Measurements from ENCODE around the gene BLVRA. TPM values are rescaled to one million over a fixed set of nuclear protein-coding genes. Genes with fewer than 3 reads are reported as not detected.
A peak's percentile ranks its signal among the peaks of the same experiment; 100 is the strongest.
"Not testable (repeated sequence)": the region's sequence is repeated elsewhere in the genome, so short reads cannot be mapped to it uniquely, and the experiment has no call there.

BLVRA gene, protein sequence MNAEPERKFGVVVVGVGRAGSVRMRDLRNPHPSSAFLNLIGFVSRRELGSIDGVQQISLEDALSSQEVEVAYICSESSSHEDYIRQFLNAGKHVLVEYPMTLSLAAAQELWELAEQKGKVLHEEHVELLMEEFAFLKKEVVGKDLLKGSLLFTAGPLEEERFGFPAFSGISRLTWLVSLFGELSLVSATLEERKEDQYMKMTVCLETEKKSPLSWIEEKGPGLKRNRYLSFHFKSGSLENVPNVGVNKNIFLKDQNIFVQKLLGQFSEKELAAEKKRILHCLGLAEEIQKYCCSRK
- 10 to 100 TPM; 27.7 to 37.1 (median 29.6) TPM for polyA plus RNA-seq (ENCODE audit: insufficient read length in 10 of 10)
- long read RNA-seq, donor 1, transcript BLVRA-201 (8 exons, 1,071 nt), result major isoform, 12 of 12 reads
- long read RNA-seq, donor 1, partial matches to known transcripts, result 0 of 12 reads
- long read RNA-seq, donor 1, other reads (novel, unspliced or antisense), result 0 of 12 reads
- long read RNA-seq, donor 2, transcript BLVRA-201 (8 exons, 1,071 nt), result major isoform, 12 of 12 reads
- long read RNA-seq, donor 2, partial matches to known transcripts, result 0 of 12 reads
- long read RNA-seq, donor 2, other reads (novel, unspliced or antisense), result 0 of 12 reads
- long read RNA-seq, donor 3, result 0 reads
- long read RNA-seq, donor 4, transcript BLVRA-201 (8 exons, 1,071 nt), result major isoform, 6 of 6 reads
- long read RNA-seq, donor 4, partial matches to known transcripts, result 0 of 6 reads
- long read RNA-seq, donor 4, other reads (novel, unspliced or antisense), result 0 of 6 reads
- long read RNA-seq, donor 5, transcript BLVRA-201 (8 exons, 1,071 nt), result major isoform, 13 of 19 reads
- long read RNA-seq, donor 5, partial matches to known transcripts, result 5 of 19 reads
- long read RNA-seq, donor 5, other reads (novel, unspliced or antisense), result 0 of 19 reads
- long read RNA-seq, donor 6, transcript BLVRA-201 (8 exons, 1,071 nt), result major isoform, 10 of 12 reads
- long read RNA-seq, donor 6, partial matches to known transcripts, result 0 of 12 reads
- long read RNA-seq, donor 6, other reads (novel, unspliced or antisense), result 0 of 12 reads
- long read RNA-seq, donor 7, transcript BLVRA-201 (8 exons, 1,071 nt), result major isoform, 10 of 11 reads
- long read RNA-seq, donor 7, partial matches to known transcripts, result 0 of 11 reads
- long read RNA-seq, donor 7, other reads (novel, unspliced or antisense), result 0 of 11 reads
- long read RNA-seq, donor 8, partial matches to known transcripts, result 0 of 4 reads
- long read RNA-seq, donor 8, other reads (novel, unspliced or antisense), result 0 of 4 reads
- long read RNA-seq, donor 9, partial matches to known transcripts, result 0 of 3 reads
- long read RNA-seq, donor 9, other reads (novel, unspliced or antisense), result 0 of 3 reads

DNA sequence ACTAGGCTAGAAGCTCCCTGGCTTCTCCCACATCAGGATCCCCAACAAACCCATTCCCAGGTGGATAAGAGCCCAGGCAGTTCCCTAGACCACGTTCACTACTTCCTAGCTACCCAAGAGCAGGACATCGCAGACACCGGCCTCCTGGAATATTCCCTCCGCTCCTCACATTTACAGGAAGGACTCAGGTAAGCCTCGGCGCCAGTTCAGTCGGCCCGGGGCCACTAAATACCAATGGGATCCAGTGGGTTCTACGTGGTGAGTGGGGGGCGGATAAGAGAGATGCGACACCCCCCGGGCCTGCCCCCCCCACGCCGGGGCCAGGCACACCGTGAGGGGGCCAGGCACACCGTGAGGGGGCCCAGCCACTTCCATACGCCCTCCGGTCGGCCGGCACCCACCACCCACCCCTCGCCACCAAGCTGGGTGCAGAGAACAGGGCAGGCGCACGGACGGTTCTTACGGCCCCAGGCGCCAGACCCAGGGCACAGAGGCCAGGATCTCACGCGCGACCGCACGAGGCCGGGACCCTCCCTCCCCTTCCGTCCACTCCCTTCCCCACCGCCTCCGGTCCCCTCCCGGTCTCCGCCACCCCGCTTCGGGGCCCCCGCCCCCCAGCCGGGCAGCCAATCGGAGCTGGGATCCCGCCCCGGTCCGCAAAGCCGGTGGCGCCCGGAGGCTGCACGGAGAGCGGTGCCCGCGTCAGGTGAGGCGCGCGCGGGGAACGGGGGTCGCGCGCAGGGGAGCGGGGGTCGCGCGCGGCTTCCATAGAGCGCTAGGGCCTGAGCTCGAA is at the start of gene BLVRA:
BLVRA (plus strand) TSS at position 652 of the 793 bp plus-strand sequence. CDS start 12,479 bp downstream, outside the sequence.
- DNase-seq, result peak; percentile 28 to 85 (median 67)

DNA sequence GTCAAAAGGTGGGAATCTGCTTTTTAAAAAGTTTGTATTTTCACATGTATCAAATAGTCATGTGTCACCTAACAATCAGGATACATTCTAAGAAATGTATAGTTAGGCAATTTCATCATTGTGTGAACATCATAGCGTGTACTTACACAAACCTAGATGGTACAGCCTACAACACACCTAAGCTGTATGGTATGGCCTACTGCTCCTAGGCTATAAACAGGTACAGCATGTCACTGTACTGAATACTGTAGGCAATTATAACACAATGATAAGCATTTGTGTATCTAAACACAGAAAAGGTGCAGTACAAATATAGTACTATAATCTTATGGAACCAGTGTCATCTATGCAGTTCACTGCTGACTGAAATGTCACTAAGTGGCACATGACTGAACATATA is 47.0 kb upstream of the BLVRA start:
- no peak for DNase-seq

DNA sequence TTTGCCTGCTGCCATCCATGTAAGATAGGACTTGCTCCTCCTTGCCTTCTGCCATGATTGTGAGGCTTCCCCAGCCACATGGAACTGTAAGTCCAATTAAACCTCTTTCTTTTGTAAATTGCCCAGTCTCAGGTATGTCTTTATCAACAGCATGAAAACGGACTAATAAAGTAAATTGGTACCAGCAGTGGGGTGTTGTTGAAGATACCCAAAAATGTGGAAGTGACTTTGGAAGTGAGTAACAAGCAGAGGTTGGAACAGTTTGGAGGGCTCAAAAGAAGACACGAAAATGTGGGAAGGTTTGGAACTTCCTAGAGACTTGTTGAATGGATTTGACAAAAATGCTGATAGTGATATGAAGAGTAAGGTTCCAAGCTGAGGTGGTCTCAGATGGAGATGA is 42.5 kb upstream of the BLVRA start:
- not testable (repeated sequence) for DNase-seq

DNA sequence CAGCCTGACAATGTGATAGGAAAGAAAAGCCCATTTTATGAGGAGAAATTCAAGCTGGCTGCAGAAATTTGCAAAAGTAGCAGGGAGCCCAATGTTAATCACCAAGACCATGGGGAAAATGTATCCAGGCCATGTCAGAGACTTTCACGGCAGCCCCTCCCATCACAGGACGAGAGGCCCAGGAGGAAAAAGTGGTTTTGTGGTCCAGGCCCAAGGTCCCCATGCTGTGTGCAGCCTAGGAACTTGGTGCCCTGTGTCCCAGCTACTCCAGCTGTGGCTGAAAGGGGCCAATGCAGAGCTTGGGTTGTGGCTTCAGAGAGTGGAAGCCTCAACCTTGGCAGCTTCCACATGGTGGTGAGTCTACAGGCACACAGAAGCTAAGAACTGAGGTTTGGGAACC is 41.9 kb upstream of the BLVRA start:
- no peak for DNase-seq

DNA sequence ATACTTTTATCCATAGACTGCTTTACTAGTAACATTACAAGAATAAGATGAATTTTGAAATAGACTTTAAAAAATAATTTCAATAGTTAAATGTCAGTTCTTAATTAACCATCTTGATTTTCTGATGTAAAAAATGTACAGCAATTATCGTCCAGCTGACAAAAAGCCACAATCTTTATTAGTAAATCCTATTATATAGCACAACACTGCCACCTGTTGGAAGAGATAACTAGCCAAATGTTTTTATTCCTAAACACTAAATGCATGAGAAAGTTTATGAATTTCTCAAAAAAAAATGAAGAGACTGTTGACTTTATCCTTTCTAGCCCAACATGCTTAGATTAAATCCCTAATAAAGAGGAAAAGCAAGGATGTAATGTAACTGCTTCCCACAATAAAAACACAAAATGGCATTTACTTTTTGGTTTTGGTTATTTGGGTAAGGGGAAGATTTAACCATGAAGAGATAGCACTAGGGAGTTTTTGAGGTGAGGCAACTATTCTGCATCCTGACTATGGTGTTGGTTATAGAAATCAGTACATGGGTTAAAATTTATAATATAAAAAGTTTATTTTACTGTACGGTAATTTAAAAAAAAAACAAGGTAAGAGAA is 37.2 kb upstream of the BLVRA start:
- DNase-seq, result peak; percentile 48 to 66 (median 52)

GRCh38 chr7:43723007-43723341 is 35.5 kb upstream of the BLVRA start:
- DNase-seq, result no peak

DNA sequence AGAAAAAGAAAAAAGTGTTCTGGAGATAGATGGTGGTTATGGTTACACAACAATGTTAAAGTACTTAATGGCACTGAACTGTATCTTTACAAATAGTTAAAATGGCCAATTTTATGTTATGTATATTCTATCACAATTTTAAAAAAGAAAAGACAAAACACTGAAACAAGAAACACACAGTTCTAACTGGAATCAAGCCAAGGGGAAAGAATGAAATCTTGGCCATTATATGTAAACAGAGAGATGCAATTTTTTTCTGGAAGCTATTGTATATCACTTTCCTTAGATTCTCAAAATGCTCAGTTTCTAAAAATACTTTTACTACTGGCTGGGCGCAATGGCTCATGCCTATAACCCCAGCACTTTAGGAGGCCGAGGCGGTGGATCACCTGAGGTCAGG is 33.2 kb upstream of the BLVRA start:
- no peak for DNase-seq

DNA sequence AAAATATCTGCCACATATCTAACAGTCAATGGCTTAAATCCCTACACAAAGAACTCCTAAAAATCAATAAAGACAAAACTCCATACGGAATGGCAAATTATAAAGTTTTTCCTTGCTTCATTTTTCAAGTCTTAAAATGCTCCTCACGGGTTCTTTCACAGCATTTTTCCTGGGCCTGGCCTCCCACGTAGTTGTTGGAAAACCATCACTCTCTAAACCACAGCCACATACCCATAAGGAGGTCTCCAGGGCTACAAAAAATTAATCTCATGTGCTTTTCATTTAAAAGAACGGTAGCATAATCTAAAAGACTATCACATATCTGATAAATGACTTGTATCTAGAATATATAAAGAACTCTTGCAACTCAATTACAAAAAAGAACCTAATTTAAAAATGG is 32.0 kb upstream of the BLVRA start:
- DNase-seq, result no peak

- DNase-seq, result no peak
Measured at GRCh38 chr7:43727003-43727402, 31.5 kb upstream of the BLVRA start.

- DNase-seq, result no peak
Measured at GRCh38 chr7:43727494-43727893, 31.0 kb upstream of the BLVRA start.

DNA sequence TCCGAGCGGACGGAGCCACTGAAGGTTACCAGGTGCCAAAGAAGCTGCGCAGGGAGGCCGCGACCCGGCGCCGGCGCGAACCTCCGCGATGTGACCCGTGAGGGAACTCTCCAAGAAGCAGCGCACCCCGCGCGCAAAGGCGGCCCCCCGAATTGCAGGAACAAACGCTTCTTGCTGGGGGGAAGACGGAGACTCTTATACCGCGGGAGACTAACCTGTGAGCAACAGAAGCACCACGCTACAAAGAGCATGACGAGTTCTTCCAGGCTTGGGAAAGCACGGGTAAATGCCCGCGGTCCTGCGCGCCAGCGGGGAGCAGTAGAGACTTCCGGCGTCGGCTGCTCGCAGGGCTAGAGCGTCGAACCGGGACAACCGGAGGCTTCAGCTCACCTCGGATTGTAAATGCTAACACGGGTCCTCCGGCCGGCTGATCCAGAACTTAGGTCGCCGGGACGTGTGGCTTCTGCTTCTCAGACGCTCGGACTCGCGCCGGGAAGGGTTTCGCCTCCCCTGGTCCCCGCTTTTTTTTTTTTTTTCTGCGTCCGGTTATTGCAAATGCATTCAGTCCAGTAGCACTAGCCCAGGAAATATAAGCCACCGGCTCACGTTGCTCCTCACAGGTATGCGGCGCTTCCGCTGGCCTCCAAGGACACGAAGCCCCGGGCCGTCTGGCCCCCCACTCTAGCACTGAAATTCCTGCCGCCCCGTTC is 29.1 kb upstream of the BLVRA start, which contains the start of gene COA1:
COA1 (minus strand) TSS at position 310 of the 710 bp plus-strand sequence. CDS start 80,909 bp downstream, outside the sequence.
- DNase-seq, result peak; percentile 85 to 96 (median 92)

DNA sequence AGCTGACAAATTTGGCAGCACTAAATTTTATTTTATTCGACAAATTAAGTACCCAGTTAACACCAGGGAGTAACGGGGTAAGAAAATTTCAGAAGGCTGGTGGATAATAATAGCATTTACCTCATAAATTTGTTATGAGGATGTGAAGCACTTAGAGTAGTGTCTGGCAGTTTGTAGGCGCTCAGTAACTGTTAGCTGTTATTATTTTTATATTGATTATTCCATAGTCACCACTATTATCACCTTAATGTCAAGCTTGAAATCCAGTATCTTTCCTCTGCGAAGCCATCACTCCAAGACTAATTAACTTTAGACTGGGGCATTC is 28.6 kb upstream of the BLVRA start:
- DNase-seq, result no peak

GRCh38 chr7:43731494-43731893 is 27.0 kb upstream of the BLVRA start:
- DNase-seq, result not testable (repeated sequence)

DNA sequence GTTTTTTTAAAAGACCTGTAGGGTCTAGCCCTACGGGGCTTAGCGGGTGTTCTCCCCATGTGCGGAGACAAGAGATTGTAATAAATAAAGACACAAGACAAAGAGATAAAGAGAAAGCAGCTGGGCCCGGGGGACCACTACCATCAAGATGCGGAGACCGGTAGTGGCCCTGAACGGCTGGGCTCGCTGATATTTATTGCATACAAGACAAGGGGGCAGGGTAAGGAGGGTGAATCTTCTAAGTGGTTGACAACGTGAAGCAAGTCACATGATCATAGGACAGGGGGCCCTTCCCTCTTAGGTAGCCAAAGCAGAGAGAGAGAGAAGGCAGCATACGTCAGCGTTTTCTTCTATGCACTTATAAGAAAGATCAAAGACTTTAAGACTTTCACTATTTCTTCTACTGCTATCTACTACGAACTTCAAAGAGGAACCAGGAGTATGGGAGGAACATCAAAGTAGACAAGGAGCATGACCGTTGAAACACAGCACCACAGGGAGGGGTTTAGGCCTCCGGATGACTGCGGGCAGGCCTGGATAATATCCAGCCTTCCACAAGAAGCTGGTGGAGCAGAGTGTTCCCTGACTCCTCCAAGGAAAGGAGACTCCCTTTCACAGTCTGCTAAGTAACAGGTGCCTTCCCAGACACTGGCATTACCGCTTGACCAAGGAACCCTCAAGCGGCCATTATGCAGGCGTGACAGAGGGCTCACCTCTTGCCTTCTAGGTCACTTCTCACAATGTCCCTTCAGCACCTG is 23.7 kb upstream of the BLVRA start:
- DNase-seq, result not testable (repeated sequence)

GRCh38 chr7:43735403-43735801 is 23.1 kb upstream of the BLVRA start:
- DNase-seq, result no peak

GRCh38 chr7:43735802-43736603 is 22.5 kb upstream of the BLVRA start:
- DNase-seq, result no peak

GRCh38 chr7:43737467-43738127 is 20.9 kb upstream of the BLVRA start:
- no peak for DNase-seq

- DNase-seq, result no peak
Measured at GRCh38 chr7:43742692-43743091, 15.8 kb upstream of the BLVRA start.

Measured in muscle of back (tissue), 13 donors.